HG03432 (cell line): ENCODE data around the gene SLAIN1.
A peak's percentile ranks its signal among the peaks of the same experiment; 100 is the strongest.

ENCODE experiments used
- ATAC-seq: cut with Tn5 transposase; IDR thresholded peaks from one replicate; pipeline ENCODE4 v1.9.1; 2021; ENCODE audit warnings: mild to moderate bottlenecking, moderate library complexity; ENCODE audit not compliant: unreplicated experiment

The SLAIN1 gene

DNA sequence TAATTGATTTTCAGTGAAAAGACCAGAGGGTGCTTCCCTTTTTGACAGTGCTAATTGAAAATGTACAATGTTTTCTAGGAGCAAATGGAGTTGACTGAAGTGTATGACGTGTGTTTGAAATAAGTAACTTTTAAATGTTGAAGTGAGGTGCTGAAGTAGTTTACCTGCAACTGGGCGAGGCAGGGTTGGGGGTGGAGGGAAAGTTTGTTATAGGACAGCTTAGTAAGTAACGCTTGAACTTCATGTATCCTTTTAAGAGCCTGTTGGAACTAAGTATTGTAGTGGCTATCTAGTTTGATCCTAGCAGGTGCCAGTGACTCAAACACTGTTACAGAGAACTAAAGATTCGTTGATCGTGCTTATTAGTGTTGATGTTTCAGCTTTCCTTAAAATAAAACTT lies 5.9 kb downstream of the SLAIN1 start:
- ATAC-seq = no peak

DNA sequence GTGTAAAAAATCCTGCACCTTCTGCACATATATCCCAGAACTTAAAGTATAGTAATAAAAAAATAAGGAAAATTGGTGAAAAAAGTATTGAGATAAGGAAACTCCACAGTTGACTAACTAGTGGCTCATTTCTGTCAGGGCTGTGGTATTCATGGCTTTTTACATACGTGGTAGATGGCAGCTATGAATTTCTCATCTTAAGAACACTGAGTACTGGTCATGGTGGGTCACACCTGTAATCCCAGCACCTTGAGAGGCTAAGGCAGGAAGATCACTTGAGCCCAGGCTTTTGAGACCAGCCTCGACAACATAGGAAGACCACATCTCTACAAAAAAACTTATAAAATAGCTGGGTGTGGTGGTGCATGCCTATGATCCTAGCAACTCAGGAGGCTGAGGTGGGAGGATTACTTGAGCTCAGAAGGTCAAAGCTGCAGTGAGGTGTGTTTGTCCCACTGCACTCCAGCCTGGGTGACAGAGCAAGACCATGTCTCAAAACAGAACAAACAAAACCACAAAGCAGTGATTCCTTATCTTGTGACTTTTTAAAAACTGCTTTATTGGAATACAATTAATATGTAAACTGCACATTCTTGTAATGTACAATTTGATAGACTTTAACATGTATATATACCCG lies 16.8 kb downstream of the SLAIN1 start:
- ATAC-seq = peak; percentile 34

DNA sequence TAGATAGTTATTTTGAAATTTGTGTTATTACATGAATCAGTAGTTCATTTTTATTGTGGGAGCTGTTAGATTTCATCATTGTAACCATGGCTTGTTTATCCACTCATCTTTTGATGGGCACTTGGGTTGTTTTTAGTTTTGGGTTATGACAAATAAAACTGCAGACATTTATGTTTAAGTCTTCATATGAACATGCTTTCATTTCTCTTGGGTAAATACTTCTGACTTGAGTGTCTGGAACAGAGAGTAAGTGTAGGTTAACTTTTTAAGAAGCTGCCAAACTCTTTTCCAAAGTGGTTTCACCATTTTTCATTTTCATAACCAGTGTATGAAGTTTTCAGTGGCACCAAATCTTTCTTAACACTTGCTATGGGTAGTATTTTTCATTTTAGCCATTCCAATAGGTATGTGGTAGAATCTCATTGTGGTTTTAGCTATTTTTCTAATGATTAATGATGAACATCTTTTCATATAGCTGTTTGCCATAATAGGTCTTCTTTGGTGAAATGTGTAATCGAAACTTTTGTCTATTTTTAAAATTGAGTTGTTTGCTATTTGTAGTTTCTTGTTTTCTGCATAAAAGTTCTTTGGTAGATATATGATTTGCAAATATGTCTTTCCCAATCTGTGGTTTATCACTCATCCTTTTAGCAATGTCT lies 17.9 kb downstream of the SLAIN1 start:
- peak; percentile 76 for ATAC-seq

- no peak for ATAC-seq
Measured at GRCh38 chr13:77716692-77717091, 19.2 kb downstream of the SLAIN1 start.

GRCh38 chr13:77717508-77717907 lies 20.0 kb downstream of the SLAIN1 start:
- no peak for ATAC-seq

- ATAC-seq = no peak
Measured at GRCh38 chr13:77719128-77719527, 21.6 kb downstream of the SLAIN1 start.

- no peak for ATAC-seq
Measured at GRCh38 chr13:77720988-77721387, 23.5 kb downstream of the SLAIN1 start.

DNA sequence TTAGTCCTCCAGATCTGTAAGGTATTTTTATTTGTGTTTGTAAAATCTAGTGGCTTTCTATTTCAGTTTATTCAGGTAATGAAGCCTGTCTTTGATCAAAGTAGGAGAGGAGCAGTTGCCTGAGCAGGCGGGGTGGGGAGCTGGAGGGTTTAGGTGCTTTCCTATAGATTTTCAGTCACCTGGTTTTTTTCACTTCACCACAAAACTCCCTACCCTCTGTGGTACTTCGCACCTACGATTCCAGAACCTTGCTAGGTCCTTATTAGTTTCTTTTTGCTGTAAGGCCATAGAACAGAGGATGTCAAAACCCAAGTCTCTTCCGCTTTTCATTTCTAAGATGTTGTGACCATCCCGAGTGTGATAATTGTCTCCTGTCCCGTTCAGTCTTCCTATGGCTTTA lies 26.6 kb downstream of the SLAIN1 start:
- ATAC-seq = peak; percentile 38

DNA sequence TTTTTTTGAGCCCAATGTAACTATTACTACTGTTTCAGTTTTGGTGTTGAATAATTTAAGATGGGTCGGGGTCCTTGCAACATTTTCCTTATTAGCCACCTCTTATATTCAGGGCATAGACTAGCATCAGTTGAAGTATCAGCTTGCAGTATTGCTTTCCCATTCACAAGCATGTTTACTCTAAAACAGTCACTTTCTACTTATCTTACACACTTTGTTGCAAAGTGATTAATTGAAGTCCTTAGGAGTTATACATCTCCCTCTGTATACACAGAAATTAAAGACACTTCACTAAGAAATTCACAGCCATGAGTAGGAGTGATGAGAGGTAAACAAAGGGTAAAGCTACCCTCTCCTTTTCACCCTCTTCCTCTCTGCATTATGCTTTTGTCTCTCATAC lies 27.6 kb downstream of the SLAIN1 start:
- ATAC-seq = no peak

GRCh38 chr13:77728265-77729125 lies 31.0 kb downstream of the SLAIN1 start:
- ATAC-seq = no peak

DNA sequence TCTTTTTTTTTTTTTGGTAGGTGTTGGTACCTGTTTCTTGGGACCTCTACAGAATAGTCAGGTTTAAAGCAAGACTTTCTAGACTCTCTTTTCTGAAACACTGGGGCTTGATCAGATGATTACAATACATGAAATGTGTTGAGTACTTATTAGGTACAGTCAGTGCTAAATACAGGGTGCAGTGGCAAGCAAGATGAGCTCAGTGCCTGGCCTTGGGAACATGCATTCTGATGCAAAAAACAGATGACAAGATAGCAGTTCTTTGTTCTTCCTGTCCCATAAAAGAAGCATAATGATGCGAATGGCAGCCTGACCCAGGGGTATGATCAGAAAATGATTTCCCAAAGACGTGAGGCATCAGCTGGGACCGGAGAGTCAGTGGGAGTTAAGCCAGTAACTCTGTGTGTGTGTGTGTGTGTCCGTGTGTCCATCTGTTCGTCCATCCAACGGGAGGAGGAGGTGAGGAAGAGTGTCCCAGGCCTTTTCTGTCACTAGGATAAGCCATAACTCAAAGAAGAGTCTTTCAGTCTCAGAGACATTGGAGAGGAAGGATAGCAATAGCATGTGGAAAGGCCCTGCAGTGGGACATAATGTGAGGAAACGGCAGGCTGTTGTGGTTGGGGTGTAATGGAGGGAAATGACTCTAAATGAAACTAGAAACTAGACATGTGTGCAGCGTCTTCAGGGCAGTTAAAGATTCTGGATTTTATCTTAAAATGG lies 32.2 kb downstream of the SLAIN1 start:
- ATAC-seq = peak; percentile 99

- no peak for ATAC-seq
Measured at GRCh38 chr13:77730572-77730971, 33.1 kb downstream of the SLAIN1 start.

- ATAC-seq = no peak
Measured at GRCh38 chr13:77732287-77732686, 34.8 kb downstream of the SLAIN1 start.

- no peak for ATAC-seq
Measured at GRCh38 chr13:77733674-77734073, 36.2 kb downstream of the SLAIN1 start.

GRCh38 chr13:77737583-77738200 lies 40.2 kb downstream of the SLAIN1 start:
- ATAC-seq = peak; percentile 81

- ATAC-seq = no peak
Measured at GRCh38 chr13:77740097-77740735, 42.7 kb downstream of the SLAIN1 start.

- no peak for ATAC-seq
Measured at GRCh38 chr13:77740931-77741596, 43.6 kb downstream of the SLAIN1 start.

DNA sequence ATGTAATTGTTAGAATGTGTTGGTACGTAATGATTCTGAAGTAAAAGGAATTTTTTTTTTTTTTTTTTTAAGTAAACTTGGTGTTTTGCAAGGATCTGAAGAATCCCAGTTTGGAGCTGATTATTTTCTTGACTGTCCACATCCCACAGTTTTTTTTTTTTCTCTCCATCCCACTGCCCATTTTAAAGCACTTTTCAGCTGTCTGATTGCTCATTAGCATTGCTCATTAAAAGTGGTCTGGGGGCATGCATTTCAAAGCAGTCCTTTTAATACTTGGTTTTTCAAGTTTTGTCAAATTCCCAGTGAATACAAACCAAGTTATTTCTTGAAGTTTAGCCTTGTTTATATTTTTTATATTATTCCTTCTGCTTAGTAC lies 44.1 kb downstream of the SLAIN1 start:
- no peak for ATAC-seq

DNA sequence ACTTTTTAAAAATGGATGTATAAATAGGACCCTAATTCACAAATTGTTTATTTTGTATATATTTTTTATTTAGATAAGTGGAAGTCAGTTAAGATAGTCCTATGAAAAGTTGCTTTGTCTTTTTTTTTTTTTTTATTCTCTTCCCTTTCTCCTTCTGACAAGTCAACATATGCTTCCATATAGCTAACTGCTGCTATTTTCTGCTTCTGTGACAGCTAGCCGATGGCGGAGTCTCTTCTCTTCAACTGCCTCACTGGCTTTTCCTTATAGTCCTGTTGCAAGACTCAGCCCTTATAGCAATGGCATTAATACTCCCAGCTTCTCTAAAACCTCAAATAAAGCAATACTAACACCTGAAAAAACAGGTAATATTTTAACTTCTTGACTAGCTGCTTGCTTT lies 45.3 kb downstream of the SLAIN1 start:
- no peak for ATAC-seq

DNA sequence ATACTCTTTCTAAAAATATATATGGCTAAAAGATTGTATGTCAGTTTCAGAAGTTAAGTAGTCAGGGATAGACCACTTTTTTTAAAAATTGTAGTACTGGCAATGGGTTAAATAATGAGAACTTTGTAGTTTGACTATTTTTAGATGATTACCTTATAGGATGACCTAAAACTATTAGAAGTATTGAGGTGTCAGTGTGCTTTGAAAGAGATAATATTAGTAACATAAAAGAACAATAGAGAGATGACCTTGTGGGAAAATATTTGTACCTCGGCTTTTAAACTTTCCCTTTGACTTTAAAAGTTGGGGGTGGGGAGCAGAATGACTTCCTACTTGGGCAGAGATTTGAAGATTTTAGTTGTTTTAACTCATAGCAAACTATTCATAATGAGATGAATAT lies 48.3 kb downstream of the SLAIN1 start:
- ATAC-seq = no peak
